Esophagus squamous epithelium (tissue), 5 donors: ENCODE results near the gene SNAPC3. TPM values are rescaled to one million over a fixed set of nuclear protein-coding genes. Genes with fewer than 3 reads are reported as not detected.
"Not testable (repeated sequence)": the region's sequence is repeated elsewhere in the genome, so short reads cannot be mapped to it uniquely, and the experiment has no call there.

Experiments used
- DNase-seq: peaks from one replicate; lab custom pipeline; 2025; lab: John Stamatoyannopoulos, UW
- H3K27ac ChIP-seq, 4 donors: fragments of 200-600 bp; sonication (generic); one replicate each; pipeline ENCODE4 v1.5.1; 2016 to 2019; ENCODE audit warnings: mild to moderate bottlenecking in 1 of 4
- H3K27me3 ChIP-seq, 4 donors: fragments of 200-600 bp; sonication (generic); 1 replicate in 3 of 4; 2 replicates in 1 of 4; pipeline versions ENCODE4 v1.5.1 to v1.6.0; 2017 to 2021; ENCODE audit warnings: antibody characterized with exemption in 1 of 4
- H3K36me3 ChIP-seq, 3 donors: fragments of 200-600 bp; sonication (generic); one replicate each; pipeline ENCODE4 v1.5.1; 2016 to 2019
- H3K4me1 ChIP-seq, 3 donors: fragments of 200-600 bp; sonication (generic); one replicate each; pipeline ENCODE4 v1.5.1; 2017 to 2019
- H3K4me3 ChIP-seq, 4 donors: fragments of 200-600 bp; sonication (generic); 1 replicate in 3 of 4; 2 replicates in 1 of 4; pipeline ENCODE4 v1.5.1; 2016 to 2019; ENCODE audit warnings: mild to moderate bottlenecking in 2 of 4, moderate library complexity in 1 of 4
- H3K9me3 ChIP-seq, 3 donors: fragments of 200-600 bp; sonication (generic); one replicate each; pipeline ENCODE4 v1.5.1; 2016 to 2019
- CTCF ChIP-seq, 6 experiments: fragments of 450-650 bp in 4 of 6; fragments of 200-600 bp in 2 of 6; sonication (generic) in 2 of 6; IDR thresholded peaks; one replicate each; pipeline ENCODE4 v1.5.1; 2016 to 2019; ENCODE audit warnings: antibody characterized with exemption in 6 of 6, mild to moderate bottlenecking in 4 of 6, moderate library complexity in 4 of 6
- POLR2A ChIP-seq, 4 donors: fragments of 450-650 bp; IDR thresholded peaks; one replicate each; pipeline ENCODE4 v1.6.1; 2017; ENCODE audit warnings: antibody characterized with exemption in 4 of 4, mild to moderate bottlenecking in 4 of 4, moderate library complexity in 3 of 4
- WGBS, 2 donors: methylation state at CpG; one replicate each; pipeline ENCODE4 v1.1.5; 2018; 5-methylcytosine and 5-hydroxymethylcytosine counted together
- intact Hi-C: fragments of 100-400 bp; cut with DNase I; formaldehyde crosslinking; loops from one replicate; pipeline ENCODE4 v1.15.0; 2022
- total RNA-seq, 4 donors: library from RNA; depleted of rRNA; stranded (reverse); fragments of >200 nt; gene quantifications; one replicate each; pipeline ENCODE4 v1.1.0, GENCODE V29; 2016
- donor health status: DM: yes; HTN: yes; CAD: no.

The SNAPC3 gene
- total RNA-seq, 4 donors from 2014 or later = 18.9 to 28.6 (median 27.3) TPM

- H3K4me1 ChIP-seq = peaks cover 0 to 38% (median 11%) of the 10 kb centered on the region in 3 donors
- 35 to 42% methylated on average over 5 of the region's 5 CpGs for WGBS, 2 donors
- no peak for DNase-seq
- H3K4me3 ChIP-seq = no peak overlapping the region
- H3K27ac ChIP-seq = peak overlapping the region in 3 of 4 donors; percentile 12 to 46 (median 46)
- H3K9me3 ChIP-seq = no peaks in the 10 kb centered on the region
- intact Hi-C loops = no loop called here
- no peaks in the 10 kb centered on the region for H3K27me3 ChIP-seq
- TF ChIP-seq POLR2A (IDR thresholded peaks at IDR 0.05) (no peak), CTCF (IDR thresholded peaks at IDR 0.05) (no peak)
- H3K36me3 ChIP-seq = peaks cover 4 to 48% (median 9%) of the 10 kb centered on the region in 3 donors
Measured at GRCh38 chr9:15430920-15431844, 8.5 kb downstream of the SNAPC3 start.

- intact Hi-C loops = no loop called here
- no peak overlapping the region for H3K4me3 ChIP-seq
- peaks cover 0 to 24% (median 11%) of the 10 kb centered on the region in 3 donors for H3K4me1 ChIP-seq
- H3K27me3 ChIP-seq = no peaks in the 10 kb centered on the region
- 73 to 74% methylated on average over 4 of the region's 4 CpGs for WGBS, 2 donors
- peaks cover 7 to 45% (median 9%) of the 10 kb centered on the region in 3 donors for H3K36me3 ChIP-seq
- DNase-seq = no peak
- H3K27ac ChIP-seq = no peak overlapping the region
- TF ChIP-seq POLR2A (IDR thresholded peaks at IDR 0.05) (no peak), CTCF (IDR thresholded peaks at IDR 0.05) (no peak)
- H3K9me3 ChIP-seq = no peaks in the 10 kb centered on the region
Measured at GRCh38 chr9:15433191-15433590, 10.5 kb downstream of the SNAPC3 start.

DNA sequence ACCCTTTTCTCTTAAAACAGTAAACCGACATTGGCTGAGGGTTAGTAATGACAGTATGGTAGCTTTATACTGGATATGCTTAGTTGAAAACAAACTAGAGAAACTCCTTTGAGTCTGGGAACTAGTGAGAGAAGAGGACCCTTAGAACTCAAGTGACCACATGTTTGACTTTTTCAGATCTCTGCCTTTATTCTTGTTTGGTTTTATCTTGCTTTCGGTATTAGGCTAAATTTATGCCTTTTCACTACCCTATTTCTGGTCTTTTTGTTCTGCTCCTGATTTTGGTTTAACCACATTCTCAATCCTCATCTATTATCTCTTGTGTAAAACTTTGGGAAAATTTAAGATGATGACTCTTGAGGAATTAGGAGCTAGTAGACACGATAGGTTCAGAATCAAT is 11.0 kb downstream of the SNAPC3 start:
- no peak for TF ChIP-seq POLR2A (IDR thresholded peaks at IDR 0.05)
- TF ChIP-seq CTCF (IDR thresholded peaks at IDR 0.05) = no peak
- no peak overlapping the region for H3K4me3 ChIP-seq
- no peak for DNase-seq
- H3K27ac ChIP-seq = no peak overlapping the region
- no peaks in the 10 kb centered on the region for H3K27me3 ChIP-seq
- peaks cover 0 to 24% (median 11%) of the 10 kb centered on the region in 3 donors for H3K4me1 ChIP-seq
- peaks cover 7 to 49% (median 9%) of the 10 kb centered on the region in 3 donors for H3K36me3 ChIP-seq
- no peaks in the 10 kb centered on the region for H3K9me3 ChIP-seq
- intact Hi-C loops = no loop called here
- WGBS, 2 donors = 86 to 94% methylated on average over 3 of the region's 3 CpGs

DNA sequence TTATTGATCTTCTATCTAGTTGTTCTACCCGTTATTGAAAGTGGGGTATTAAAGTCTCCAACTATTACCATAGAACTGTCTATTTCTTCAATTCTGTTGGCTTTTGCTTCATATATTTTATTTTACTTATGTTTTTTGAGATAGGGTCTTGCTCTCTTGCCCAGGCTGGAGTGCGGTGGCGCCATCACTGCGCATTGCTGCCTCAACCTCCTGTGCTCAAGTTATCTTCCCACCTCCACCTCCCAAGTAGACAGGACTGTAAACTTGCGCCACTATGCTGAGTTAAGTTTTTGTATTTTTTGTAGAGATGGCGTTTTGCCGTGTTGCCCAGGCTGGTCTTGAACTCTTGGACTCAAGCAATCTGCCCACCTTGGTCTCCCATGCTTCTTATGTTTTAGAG is 16.2 kb downstream of the SNAPC3 start:
- WGBS, 2 donors = 96 to 99% methylated on average over 7 of the region's 7 CpGs
- H3K4me3 ChIP-seq = no peak overlapping the region

DNA sequence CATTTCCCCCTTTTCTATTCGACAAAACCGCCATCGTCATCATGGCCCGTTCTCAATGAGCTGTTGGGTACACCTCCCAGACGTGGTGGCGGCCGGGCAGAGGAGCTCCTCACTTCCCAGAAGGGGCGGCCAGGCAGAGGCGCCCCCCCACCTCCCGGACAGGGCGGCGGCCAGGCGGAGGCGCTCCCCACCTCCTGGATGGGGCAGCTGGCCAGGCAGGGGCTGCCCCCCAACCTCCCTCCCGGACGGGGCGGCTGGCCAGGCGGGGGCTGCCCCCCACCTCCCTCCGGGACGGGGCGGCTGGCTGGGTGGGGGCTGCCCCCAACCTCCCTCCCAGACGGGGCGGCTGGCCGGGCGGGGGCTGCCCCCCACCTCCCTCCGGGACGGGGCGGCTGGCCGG is 19.2 kb downstream of the SNAPC3 start:
- H3K27ac ChIP-seq, DNase-seq, H3K27me3 ChIP-seq, H3K9me3 ChIP-seq, H3K4me1 ChIP-seq, H3K4me3 ChIP-seq, intact Hi-C loops: not testable (repeated sequence)
- peaks cover 14 to 83% (median 19%) of the 10 kb centered on the region in 3 donors for H3K36me3 ChIP-seq
- no CpG with 5 or more reads among the region's 29 CpGs for WGBS, 2 donors

More for the DNA sequence above, 16.2 kb downstream of the SNAPC3 start:
- Histone ChIP-seq H3K27ac (no peak overlapping the region), H3K9me3 (no peaks in the 10 kb centered on the region), H3K4me1 (no peaks in the 10 kb centered on the region), H3K36me3 (peaks cover 7 to 82% (median 11%) of the 10 kb centered on the region in 3 donors), H3K27me3 (no peaks in the 10 kb centered on the region)
- no peak for TF ChIP-seq CTCF (IDR thresholded peaks at IDR 0.05)
- intact Hi-C loops = no loop called here
- DNase-seq = no peak

DNA sequence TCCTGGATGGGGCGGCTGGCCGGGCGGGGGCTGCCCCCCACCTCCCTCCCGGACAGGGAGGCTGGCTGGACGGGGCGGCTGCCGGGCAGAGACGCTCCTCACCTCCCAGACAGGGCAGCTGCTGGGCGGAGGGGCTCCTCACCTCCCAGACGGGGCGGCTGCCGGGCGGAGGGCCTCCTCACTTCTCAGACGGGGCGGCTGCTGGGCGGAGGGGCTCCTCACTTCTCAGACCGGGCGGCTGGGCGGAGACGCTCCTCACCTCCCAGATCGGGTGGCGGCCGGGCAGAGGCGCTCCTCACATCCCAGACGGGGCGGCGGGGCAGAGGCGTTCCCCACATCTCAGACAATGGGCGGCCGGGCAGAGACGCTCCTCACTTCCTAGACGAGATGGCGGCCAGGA is 19.6 kb downstream of the SNAPC3 start:
- H3K4me1 ChIP-seq, DNase-seq, intact Hi-C loops, H3K27ac ChIP-seq, H3K27me3 ChIP-seq, H3K9me3 ChIP-seq, H3K4me3 ChIP-seq: not testable (repeated sequence)
- H3K36me3 ChIP-seq = peaks cover 14 to 83% (median 23%) of the 10 kb centered on the region in 3 donors
- no CpG with 5 or more reads among the region's 33 CpGs for WGBS, 2 donors
